ENCODE measurements around the gene PCSK9. TPM values are rescaled to one million over a fixed set of nuclear protein-coding genes. Genes with fewer than 3 reads are reported as not detected.

The PCSK9 gene
- total and polyA plus RNA-seq, 2 of the 13 experiments (the other 11 are each of a cell fraction or from before 2014, with no cell fraction given): 33.3 to 80.5 TPM

- TF ChIP-seq CTCF (CRISPR knock-in tag; IDR thresholded peaks at IDR 0.05): 0 out of 2 replicates have a peak, but pooled peaks have one; percentile 33
- no peak for TF ChIP-seq ZNF772 (CRISPR knock-in tag; IDR thresholded peaks at IDR 0.05)
- no peak for TF ChIP-seq NFKB2 (CRISPR knock-in tag; IDR thresholded peaks at IDR 0.05; ENCODE audit: borderline replicate concordance)
- no peak for TF ChIP-seq MTA3 (CRISPR knock-in tag; IDR thresholded peaks at IDR 0.05)
- TF ChIP-seq HES4 (CRISPR knock-in tag; IDR thresholded peaks at IDR 0.05; ENCODE audit: borderline replicate concordance): no peak
- peak; percentile 42; the same call in 1 of the 2 replicates for TF ChIP-seq ZNF646 (CRISPR knock-in tag; IDR thresholded peaks at IDR 0.05)
- TF ChIP-seq RARA (CRISPR knock-in tag; IDR thresholded peaks at IDR 0.05): no peak
- TF ChIP-seq ZNF263 (CRISPR knock-in tag; IDR thresholded peaks at IDR 0.05): no peak
- peak; percentile 43; the same call in 1 of the 2 replicates for TF ChIP-seq ETV5 (CRISPR knock-in tag; IDR thresholded peaks at IDR 0.05; ENCODE audit: borderline replicate concordance)
- no peak for TF ChIP-seq RNF219 (CRISPR knock-in tag; IDR thresholded peaks at IDR 0.05)
- no peak for TF ChIP-seq NFRKB (IDR thresholded peaks at IDR 0.05)
- TF ChIP-seq NR2F2 (IDR thresholded peaks at IDR 0.05; ENCODE audit: borderline replicate concordance, low read depth): peak; percentile 59; the same call in 1 of the 2 replicates
- no peak for TF ChIP-seq YEATS2 (CRISPR knock-in tag; IDR thresholded peaks at IDR 0.05; ENCODE audit: borderline replicate concordance)
- TF ChIP-seq ZNF34 (CRISPR knock-in tag; IDR thresholded peaks at IDR 0.05; ENCODE audit: borderline replicate concordance): no peak
- TF ChIP-seq ZNF607 (CRISPR knock-in tag; IDR thresholded peaks at IDR 0.05; ENCODE audit: borderline replicate concordance): no peak
- no peak for TF ChIP-seq ZNF615 (CRISPR knock-in tag; IDR thresholded peaks at IDR 0.05; ENCODE audit: borderline replicate concordance)
- peak; percentile 23; the same call in 1 of the 2 replicates for TF ChIP-seq HDAC2 (CRISPR knock-in tag; IDR thresholded peaks at IDR 0.05)
- peak; percentile 32; the same call in 1 of the 2 replicates for TF ChIP-seq NR2C2 (CRISPR knock-in tag; IDR thresholded peaks at IDR 0.05; ENCODE audit: borderline replicate concordance)
- TF ChIP-seq FOXO4 (CRISPR knock-in tag; conservative IDR thresholded peaks at IDR 0.05): no peak
- TF ChIP-seq SP5 (CRISPR knock-in tag; IDR thresholded peaks at IDR 0.05; ENCODE audit: borderline replicate concordance, low read depth): no peak
These were observed 3.4 kb upstream of the PCSK9 start (continued) for GRCh38 chr1:55035904-55036303.
